HG03558 (cell line): ENCODE measurements around the gene PPP1R14B.

Source experiments
- ATAC-seq: cut with Tn5 transposase; IDR thresholded peaks from one replicate; pipeline ENCODE4 v1.9.1; 2021; ENCODE audit warnings: moderate number of reproducible peaks; ENCODE audit not compliant: unreplicated experiment; ENCODE audit errors: extremely low read depth

PPP1R14B gene

DNA sequence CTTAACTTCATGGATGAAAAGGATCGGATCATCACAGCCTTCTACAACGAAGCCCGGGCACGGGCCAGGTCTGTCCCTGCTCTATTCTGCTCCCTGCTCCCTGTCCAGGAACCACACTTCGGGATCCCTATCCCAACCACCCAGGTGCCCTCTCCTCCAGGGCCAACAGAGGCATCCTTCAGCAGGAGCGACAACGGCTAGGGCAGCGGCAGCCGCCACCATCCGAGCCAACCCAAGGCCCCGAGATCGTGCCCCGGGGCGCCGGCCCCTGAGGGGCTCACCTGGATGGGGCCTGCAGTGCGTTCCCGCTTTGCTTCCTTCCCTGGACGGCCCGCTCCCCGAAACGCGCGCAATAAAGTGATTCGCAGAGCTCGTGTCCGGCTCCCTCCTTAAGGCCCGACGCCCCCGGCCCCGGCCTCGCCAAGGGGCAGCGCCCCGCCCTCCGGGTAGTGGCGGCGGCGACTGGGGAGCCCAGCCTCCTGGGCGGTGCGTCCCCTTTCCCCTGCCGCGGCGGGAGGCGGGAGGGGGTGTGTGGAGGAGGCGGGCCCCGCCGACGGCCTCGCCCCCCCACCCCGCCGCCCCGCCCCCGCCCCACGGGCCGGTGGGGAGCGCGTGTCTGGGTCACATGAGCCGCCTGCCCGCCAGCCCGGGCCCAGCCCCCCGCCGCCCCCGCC, 12.7 kb downstream of the PPP1R14B start, which contains the start of gene VEGFB:
Gene VEGFB (plus strand): TSS at position 672 of the 674 bp plus-strand sequence. CDS start 250 bp downstream, outside the sequence.
- no peak for ATAC-seq

DNA sequence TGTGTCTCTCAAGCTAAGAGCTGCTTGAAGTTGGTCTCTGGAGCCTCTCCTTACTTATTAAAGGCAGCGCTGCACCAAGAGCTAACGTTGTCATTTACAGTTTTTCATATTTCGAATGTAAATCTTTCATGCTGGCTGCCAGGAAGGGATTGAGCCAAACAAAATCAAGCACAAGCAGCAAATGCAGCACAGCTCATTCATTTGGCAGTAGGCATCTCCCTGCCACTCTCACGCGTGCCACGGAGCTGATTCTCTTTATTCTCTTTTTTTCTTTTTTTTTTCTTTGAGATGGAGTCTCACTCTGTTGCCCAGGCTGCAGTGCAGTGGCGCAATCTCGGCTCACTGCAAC, 13.8 kb downstream of the PPP1R14B start:
- ATAC-seq, result no peak

DNA sequence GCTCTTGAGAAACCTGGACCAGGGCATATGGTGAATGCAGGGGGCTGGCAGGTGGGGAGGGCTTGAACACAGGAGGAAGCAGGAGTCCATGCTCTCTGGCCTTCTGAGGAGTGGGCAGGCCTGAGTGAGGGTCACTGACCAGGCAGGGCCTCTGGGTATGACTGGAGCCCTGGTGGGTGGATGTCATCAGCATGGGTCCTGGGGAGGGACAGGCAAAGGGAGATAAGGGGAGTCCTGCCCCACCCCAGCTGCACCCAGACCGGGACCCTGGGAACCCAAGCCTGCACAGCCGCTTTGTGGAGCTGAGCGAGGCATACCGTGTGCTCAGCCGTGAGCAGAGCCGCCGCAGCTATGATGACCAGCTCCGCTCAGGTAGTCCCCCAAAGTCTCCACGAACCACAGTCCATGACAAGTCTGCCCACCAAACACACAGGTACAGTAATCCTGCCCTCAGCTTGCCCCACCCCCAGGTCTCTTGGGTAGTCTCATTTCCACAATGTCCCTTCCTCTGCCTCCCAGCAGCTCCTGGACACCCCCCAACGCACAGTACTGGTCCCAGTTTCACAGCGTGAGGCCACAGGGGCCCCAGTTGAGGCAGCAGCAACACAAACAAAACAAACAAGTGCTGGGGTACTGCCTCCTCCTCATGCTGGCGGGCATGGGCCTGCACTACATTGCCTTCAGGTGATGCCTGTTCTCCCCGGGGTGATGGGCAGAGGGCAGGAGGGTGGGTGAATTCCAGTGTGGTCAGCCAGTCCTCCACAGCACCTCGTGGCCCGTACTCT, 14.4 kb downstream of the PPP1R14B start:
- no peak for ATAC-seq

GRCh38 chr11:64231546-64231945, 15.2 kb downstream of the PPP1R14B start:
- no peak for ATAC-seq

DNA sequence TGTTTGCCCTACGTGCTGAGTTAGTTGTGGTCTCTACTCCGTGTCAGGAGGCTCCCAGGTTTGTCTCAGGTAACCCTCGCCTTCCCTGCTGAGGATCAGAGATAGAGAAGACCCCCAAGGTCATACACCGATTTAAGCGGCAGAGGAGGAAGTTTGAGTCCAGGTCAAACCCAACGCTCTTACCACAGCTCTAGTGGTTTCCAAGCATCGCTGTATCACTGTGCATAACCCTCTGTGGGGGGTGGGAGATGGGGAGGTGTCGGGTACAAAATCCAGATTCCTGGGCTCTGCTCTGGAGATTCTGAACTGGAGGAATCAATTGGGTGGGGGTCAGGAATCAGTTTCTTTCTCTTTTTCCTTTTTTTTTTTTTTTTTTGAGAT, 15.8 kb downstream of the PPP1R14B start:
- ATAC-seq, result no peak

DNA sequence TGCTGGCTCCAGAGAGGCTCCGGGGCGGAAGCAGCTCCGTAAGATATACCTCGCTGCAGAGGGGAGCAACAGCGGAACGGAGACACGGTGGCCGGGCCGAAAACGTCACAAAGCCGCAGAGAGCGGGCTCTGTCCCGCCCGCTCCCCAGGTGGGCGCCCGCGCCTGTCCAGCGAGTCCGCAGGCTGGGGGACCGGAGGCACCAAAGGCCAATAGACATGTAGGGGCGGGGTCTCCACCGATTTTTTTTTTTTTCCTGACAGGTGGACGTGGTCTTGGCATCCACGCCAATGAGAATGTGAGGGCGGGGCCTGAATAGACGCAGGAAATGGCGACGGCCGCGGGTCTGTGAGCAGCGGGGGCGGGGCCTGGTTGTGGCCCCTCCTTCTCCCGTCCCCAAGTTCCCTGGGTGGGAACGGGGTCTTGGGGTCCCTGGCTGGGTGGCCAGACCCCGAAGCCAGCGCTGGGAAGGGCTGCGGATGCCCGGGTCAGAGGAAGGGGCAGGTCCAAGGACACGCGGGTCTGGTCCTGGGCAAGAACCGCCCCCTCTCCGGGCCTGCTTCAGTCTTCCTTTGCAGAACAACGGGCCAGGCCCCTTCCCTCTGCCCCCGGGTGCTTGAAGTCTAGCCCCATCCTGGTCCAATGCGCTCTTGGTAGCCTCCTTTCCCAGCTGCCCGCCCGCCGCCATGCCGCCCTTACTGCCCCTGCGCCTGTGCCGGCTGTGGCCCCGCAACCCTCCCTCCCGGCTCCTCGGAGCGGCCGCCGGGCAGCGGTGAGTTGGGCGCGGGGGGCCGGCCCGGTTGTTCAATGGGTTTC, 16.4 kb downstream of the PPP1R14B start, which contains the start of gene DNAJC4:
Gene DNAJC4 (plus strand): TSS at position 378 of the 814 bp plus-strand sequence. CDS start 307 bp downstream, at position 685.
- ATAC-seq, result no peak

DNA sequence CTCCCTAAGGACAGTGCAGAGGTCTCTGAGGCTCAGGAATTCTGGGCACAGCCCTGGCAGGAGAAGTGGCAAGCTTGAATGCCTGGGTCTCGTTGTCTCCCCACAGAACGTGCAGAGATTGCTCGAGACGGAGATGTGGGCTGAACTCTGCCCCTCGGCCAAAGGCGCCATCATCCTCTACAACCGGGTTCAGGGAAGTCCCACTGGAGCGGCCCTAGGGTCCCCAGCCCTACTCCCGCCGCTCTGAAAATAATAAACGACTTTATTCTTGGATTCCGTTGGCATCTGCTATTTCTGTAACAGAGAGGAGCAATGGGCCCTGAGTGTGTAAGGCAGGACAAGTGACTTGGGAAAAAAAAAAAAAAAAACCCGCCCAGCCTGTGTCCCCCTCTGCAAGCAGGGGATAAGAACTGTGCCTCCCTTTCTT, 17.0 kb downstream of the PPP1R14B start:
- no peak for ATAC-seq

DNA sequence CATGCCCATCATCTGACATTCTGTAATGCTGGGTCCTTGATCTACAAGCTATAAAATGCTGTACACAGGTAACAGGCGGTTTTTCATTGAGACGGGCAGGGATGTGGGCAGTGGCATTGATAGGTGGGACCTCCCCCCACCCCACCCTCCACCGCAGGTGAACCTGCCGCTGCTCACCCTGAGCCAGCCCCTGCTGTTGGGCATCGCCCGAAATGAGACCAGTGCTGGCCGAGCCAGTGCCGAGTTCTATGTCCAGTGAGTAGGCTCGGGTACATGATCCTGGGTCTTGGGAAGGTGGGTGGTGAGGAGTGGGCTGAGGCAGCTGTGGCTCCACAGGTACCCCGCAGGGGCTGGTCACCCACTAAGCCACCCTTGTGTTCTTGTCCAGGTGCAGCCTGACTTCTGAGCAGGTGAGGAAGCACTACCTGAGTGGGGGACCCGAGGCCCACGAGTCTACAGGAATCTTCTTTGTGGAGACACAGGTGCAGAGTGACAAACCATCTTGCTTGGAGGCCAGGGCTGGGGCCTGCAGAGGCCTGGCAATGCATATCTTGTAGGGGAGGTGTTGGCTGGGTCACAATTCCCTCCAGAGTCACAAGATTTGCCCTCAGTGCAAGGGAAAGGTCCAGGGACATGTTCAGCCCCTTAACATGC, 17.5 kb downstream of the PPP1R14B start:
- no peak for ATAC-seq

DNA sequence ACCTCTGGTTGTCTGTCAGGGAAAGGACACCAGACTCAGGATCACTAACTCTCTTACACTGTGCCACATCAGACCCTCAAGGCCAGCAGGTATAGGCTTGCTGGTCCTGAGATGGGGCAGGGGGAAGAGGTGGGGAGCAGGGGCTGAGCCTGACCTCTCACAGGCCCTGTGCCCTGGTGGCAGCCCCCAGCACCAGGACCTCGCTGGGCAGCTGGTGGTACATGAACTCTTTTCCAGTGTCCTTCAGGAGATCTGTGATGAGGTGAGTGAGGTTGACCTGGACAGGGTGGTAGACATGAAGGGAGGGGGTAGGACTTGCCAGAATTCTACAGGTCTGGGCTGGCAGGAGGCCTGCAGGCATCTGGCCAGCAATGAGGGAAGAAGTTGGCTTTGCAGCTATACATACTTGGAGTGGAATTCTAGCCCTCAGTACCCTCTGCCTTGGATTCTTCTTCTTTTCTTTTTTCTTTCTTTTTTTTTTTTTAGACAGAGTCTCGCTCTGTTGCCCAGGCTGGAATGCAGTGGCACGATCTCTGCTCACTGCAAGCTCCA, 19.3 kb downstream of the PPP1R14B start:
- ATAC-seq, result no peak

DNA sequence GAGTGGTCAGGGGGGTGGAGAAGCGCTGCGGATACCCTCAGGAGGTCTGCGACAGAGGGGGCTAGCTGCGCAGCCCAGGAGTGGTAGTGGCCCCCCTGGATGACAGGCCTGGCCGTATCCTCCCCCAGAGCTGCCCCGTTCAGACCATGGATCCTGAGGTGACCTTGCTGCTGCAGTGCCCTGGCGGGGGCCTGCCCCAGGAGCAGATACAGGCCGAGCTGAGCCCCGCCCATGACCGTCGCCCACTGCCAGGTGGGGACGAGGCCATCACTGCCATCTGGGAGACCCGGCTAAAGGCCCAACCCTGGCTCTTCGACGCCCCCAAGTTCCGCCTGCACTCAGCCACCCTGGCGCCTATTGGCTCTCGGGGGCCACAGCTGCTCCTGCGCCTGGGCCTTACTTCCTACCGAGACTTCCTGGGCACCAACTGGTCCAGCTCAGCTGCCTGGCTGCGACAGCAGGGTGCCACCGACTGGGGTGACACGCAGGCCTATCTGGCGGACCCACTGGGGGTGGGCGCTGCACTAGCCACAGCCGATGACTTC, 20.2 kb downstream of the PPP1R14B start:
- no peak for ATAC-seq

- no peak for ATAC-seq
Observed at GRCh38 chr11:64225608-64226506, 20.9 kb downstream of the PPP1R14B start, which contains the start of the genes NUDT22 and TRPT1. TSS of gene NUDT22 (plus strand) at chr11:64226274. CDS start at chr11:64226653, 379 bp downstream. TSS of gene TRPT1 (minus strand) at chr11:64226186. CDS start at chr11:64225860, 326 bp downstream.

GRCh38 chr11:64224891-64225607, 21.7 kb downstream of the PPP1R14B start:
- no peak for ATAC-seq

- no peak for ATAC-seq
Observed at GRCh38 chr11:64224151-64224890, 22.4 kb downstream of the PPP1R14B start.

DNA sequence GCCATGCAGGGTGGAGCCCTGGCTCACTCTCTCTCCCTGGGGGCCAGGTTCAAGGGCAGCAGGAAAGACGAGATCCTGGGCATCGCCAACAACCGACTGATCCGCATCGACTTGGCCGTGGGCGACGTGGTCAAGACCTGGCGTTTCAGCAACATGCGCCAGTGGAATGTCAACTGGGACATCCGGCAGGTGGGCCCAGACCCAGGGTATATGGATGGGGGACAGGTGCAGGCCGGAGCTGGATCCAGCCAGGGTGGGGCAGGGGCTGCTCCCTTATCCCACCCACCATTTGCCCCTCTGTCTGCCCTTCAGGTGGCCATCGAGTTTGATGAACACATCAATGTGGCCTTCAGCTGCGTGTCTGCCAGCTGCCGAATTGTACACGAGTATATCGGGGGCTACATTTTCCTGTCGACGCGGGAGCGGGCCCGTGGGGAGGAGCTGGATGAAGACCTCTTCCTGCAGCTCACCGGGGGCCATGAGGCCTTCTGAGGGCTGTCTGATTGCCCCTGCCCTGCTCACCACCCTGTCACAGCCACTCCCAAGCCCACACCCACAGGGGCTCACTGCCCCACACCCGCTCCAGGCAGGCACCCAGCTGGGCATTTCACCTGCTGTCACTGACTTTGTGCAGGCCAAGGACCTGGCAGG, 23.6 kb downstream of the PPP1R14B start:
- no peak for ATAC-seq

GRCh38 chr11:64222651-64223000, 24.1 kb downstream of the PPP1R14B start:
- ATAC-seq, result no peak

DNA sequence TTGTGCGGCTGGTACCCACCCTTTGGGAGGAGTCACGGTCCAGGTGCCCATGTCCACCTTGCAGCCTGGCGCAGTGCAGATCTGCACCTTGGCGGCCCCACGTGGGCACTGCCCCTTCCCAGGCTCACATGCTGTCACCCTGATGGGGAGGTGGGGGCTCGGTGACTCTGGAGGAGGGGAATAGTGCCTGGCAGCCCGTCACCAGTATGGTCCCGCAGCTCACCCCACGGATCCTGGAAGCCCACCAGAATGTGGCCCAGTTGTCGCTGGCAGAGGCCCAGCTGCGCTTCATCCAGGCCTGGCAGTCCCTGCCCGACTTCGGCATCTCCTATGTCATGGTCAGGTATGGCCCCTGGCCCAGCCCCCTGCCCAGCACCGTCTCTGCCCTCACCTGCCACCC, 25.9 kb downstream of the PPP1R14B start:
- ATAC-seq, result no peak

DNA sequence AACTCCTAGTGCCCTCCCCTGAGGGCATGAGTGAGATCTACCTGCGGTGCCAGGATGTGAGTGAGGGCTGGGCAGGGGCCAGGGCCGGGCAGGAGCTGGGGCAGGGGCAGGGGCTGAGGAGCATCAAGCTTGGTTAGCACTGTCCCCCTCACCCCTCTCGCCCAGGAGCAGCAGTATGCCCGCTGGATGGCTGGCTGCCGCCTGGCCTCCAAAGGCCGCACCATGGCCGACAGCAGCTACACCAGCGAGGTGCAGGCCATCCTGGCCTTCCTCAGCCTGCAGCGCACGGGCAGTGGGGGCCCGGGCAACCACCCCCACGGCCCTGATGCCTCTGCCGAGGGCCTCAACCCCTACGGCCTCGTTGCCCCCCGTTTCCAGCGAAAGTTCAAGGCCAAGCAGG, 26.5 kb downstream of the PPP1R14B start:
- ATAC-seq, result no peak
